Cardiac atrium fibroblast (primary cell): Measurements from ENCODE around the gene MOB1B. TPM values are rescaled to one million over a fixed set of nuclear protein-coding genes. Genes with fewer than 3 reads are reported as not detected.

Experiments
- total RNA-seq: library from RNA; depleted of rRNA; stranded (reverse); fragments of >200 nt; gene quantifications from 2 replicates; pipeline ENCODE4 v1.2.3, GENCODE V29; 2015

Gene MOB1B
- total RNA-seq = 6.0 and 9.7 TPM in 2 replicates

GRCh38 chr4:70901984-70902576, at the start of gene MOB1B:
MOB1B (plus strand) TSS chr4:70902369; CDS start chr4:70902537, 168 bp downstream.

GRCh38 chr4:70993181-70994068, 91.3 kb downstream of the MOB1B start, which contains the start of gene DCK:
DCK (plus strand) TSS chr4:70993649; CDS start chr4:70993836, 187 bp downstream.

Other genes starting within 250 kb of the MOB1B start
- gene JCHAIN, start 235.9 kb upstream of the MOB1B start, total RNA-seq = not detected in 2 replicates
- gene UTP3, start 213.8 kb upstream of the MOB1B start, total RNA-seq = 15.9 and 18.2 TPM in 2 replicates
- gene RUFY3, start 180.4 kb upstream of the MOB1B start, total RNA-seq = 8.5 and 9.9 TPM in 2 replicates
- gene GRSF1, start 62.5 kb upstream of the MOB1B start, total RNA-seq = 80.0 and 89.9 TPM in 2 replicates
- gene DCK, start 91.3 kb downstream of the MOB1B start, total RNA-seq = 11.9 and 12.2 TPM in 2 replicates